CD4-positive, alpha-beta memory T cell (primary cell): ENCODE measurements around the gene TCF23. TPM values are rescaled to one million over a fixed set of nuclear protein-coding genes. Genes with fewer than 3 reads are reported as not detected.

Experiments
- CTCF ChIA-PET: fragments of 350-600 bp; sonication (Branson Sonifier 250); formaldehyde crosslinking; loops from one replicate; lab custom pipeline; 2021; ENCODE audit warnings: inconsistent platforms; ENCODE audit not compliant: partially characterized antibody; lab: Charles Lee
- POLR2A ChIA-PET: fragments of 350-600 bp; sonication (Branson Sonifier 250); formaldehyde crosslinking; loops from one replicate; lab custom pipeline; 2021; ENCODE audit not compliant: partially characterized antibody; lab: Charles Lee
- DNase-seq, 5 donors: peaks; one replicate each; pipeline versions ENCODE4 v3.0.0 to v3.0.0-alpha.2; 2020 to 2022; ENCODE audit warnings: mixed read lengths in 1 of 5
- H3K27ac ChIP-seq: one replicate; pipeline ENCODE4 v1.7.0; 2013; ENCODE audit warnings: low read depth, low read length
- H3K27me3 ChIP-seq: 2 replicates; pipeline ENCODE4 v1.7.0; 2013; ENCODE audit warnings: mild to moderate bottlenecking, low read length, moderate library complexity; ENCODE audit not compliant: insufficient read depth
- H3K36me3 ChIP-seq: 2 replicates; pipeline ENCODE4 v1.7.0; 2013; ENCODE audit warnings: mild to moderate bottlenecking, low read length, moderate library complexity; ENCODE audit not compliant: insufficient read depth
- H3K4me1 ChIP-seq: 2 replicates; pipeline ENCODE4 v1.7.0; 2013; ENCODE audit warnings: mild to moderate bottlenecking, low read length, moderate library complexity; ENCODE audit not compliant: insufficient read depth
- H3K4me3 ChIP-seq, 2 donors: one replicate each; pipeline ENCODE4 v1.7.0; 2013; ENCODE audit warnings: low read length in 2 of 2, mild to moderate bottlenecking in 1 of 2
- H3K9me3 ChIP-seq, 2 donors: one replicate each; pipeline ENCODE4 v1.7.0; 2013; ENCODE audit warnings: low read length in 2 of 2, control low read depth in 1 of 2; ENCODE audit not compliant: control insufficient read depth in 1 of 2
- H3K27ac Mint-ChIP-seq, 7 donors: one replicate each; pipeline ENCODE4 v1.8.0; 2020 to 2021; ENCODE audit warnings: mixed read lengths in 7 of 7, mild to moderate bottlenecking in 6 of 7, inconsistent platforms in 3 of 7, moderate library complexity in 3 of 7
- H3K27me3 Mint-ChIP-seq, 2 donors: one replicate each; pipeline ENCODE4 v1.8.0; 2020 to 2021; ENCODE audit warnings: mixed read lengths in 2 of 2
- H3K36me3 Mint-ChIP-seq, 2 donors: one replicate each; pipeline ENCODE4 v1.8.0; 2020 to 2021; ENCODE audit warnings: mixed read lengths in 2 of 2, inconsistent platforms in 1 of 2, mild to moderate bottlenecking in 1 of 2
- H3K4me1 Mint-ChIP-seq, 4 donors: one replicate each; pipeline ENCODE4 v1.8.0; 2020 to 2021; ENCODE audit warnings: mixed read lengths in 4 of 4, mild to moderate bottlenecking in 1 of 4
- H3K4me3 Mint-ChIP-seq, 8 donors: one replicate each; pipeline ENCODE4 v1.8.0; 2020 to 2021; ENCODE audit warnings: mixed read lengths in 8 of 8, mild to moderate bottlenecking in 7 of 8, moderate library complexity in 6 of 8, inconsistent platforms in 3 of 8
- H3K9me3 Mint-ChIP-seq, 8 donors: one replicate each; pipeline ENCODE4 v1.8.0; 2020 to 2021; ENCODE audit warnings: mixed read lengths in 8 of 8, mild to moderate bottlenecking in 5 of 8, inconsistent platforms in 3 of 8, moderate library complexity in 1 of 8
- intact Hi-C: fragments of 100-400 bp; cut with micrococcal nuclease; formaldehyde crosslinking; loops from one replicate; pipeline ENCODE4 v1.15.1; 2023
- polyA plus RNA-seq, 2 donors: library from polyadenylated mRNA; unstranded; fragments of 300-500 nt; fragmentation: Illumina TruSeq; gene quantifications; one replicate each; pipeline ENCODE4 v1.2.3, GENCODE V29; 2021
- total RNA-seq, 2 experiments: library from RNA; stranded (reverse); gene quantifications; one replicate each; pipeline ENCODE4 v1.2.3, GENCODE V29; 2021

Gene TCF23
- total and polyA plus RNA-seq, 4 experiments from 2014 or later: not detected

- no peaks in the 10 kb centered on the region for H3K4me1 ChIP-seq
- Mint-ChIP-seq H3K4me3 (no peak overlapping the region), H3K36me3 (no peaks in the 10 kb centered on the region), H3K4me1 (no peaks in the 10 kb centered on the region), H3K27ac (peak overlapping the region in 1 of 7 donors; percentile 56), H3K27me3 (peaks cover 0 to 5% of the 10 kb centered on the region in 2 donors), H3K9me3 (no peaks in the 10 kb centered on the region)
- H3K27ac ChIP-seq: no peak overlapping the region
- no peaks in the 10 kb centered on the region for H3K27me3 ChIP-seq
- intact Hi-C loops: no loop called here
- no peaks in the 10 kb centered on the region for H3K9me3 ChIP-seq
- POLR2A ChIA-PET: no interaction called here
- DNase-seq: no peak
- no peak overlapping the region for H3K4me3 ChIP-seq
- no peaks in the 10 kb centered on the region for H3K36me3 ChIP-seq
- CTCF ChIA-PET: interaction anchor here (0.7 to 1.6 kb wide), 2 partner anchors 16 to 31 kb away, joined by 3 to 9 read pairs; partner anchors contain the start of gene ABHD1
Measured at GRCh38 chr2:27154488-27154887, 5.7 kb downstream of the TCF23 start.

- CTCF ChIA-PET: interaction anchor here (0.7 to 1.6 kb wide), 2 partner anchors 15 to 31 kb away, joined by 3 to 9 read pairs; partner anchors contain the start of gene ABHD1
- Mint-ChIP-seq H3K36me3 (no peaks in the 10 kb centered on the region), H3K4me1 (no peaks in the 10 kb centered on the region), H3K27me3 (peaks cover 0 to 6% of the 10 kb centered on the region in 2 donors), H3K4me3 (no peak overlapping the region), H3K9me3 (no peaks in the 10 kb centered on the region), H3K27ac (no peak overlapping the region)
- H3K4me1 ChIP-seq: no peaks in the 10 kb centered on the region
- no peak overlapping the region for H3K4me3 ChIP-seq
- H3K9me3 ChIP-seq: no peaks in the 10 kb centered on the region
- H3K27ac ChIP-seq: no peak overlapping the region
- POLR2A ChIA-PET: no interaction called here
- no peaks in the 10 kb centered on the region for H3K27me3 ChIP-seq
- no peaks in the 10 kb centered on the region for H3K36me3 ChIP-seq
- intact Hi-C loops: no loop called here
- no peak for DNase-seq
Measured at GRCh38 chr2:27155069-27155520, 6.3 kb downstream of the TCF23 start.

GRCh38 chr2:27158468-27158867 is 9.7 kb downstream of the TCF23 start:
- H3K9me3 ChIP-seq: no peaks in the 10 kb centered on the region
- no peak overlapping the region for H3K27ac ChIP-seq
- no peaks in the 10 kb centered on the region for H3K36me3 ChIP-seq
- H3K4me3 ChIP-seq: no peak overlapping the region
- H3K36me3 Mint-ChIP-seq: no peaks in the 10 kb centered on the region
- H3K27ac Mint-ChIP-seq: no peak overlapping the region
- no peaks in the 10 kb centered on the region for H3K9me3 Mint-ChIP-seq
- no peaks in the 10 kb centered on the region for H3K27me3 ChIP-seq
- H3K4me1 Mint-ChIP-seq: no peaks in the 10 kb centered on the region
- H3K27me3 Mint-ChIP-seq: peaks cover 0 to 7% of the 10 kb centered on the region in 2 donors
- H3K4me3 Mint-ChIP-seq: no peak overlapping the region
- CTCF ChIA-PET: interaction anchor here (3.0 kb wide), 1 partner anchor 12 kb away, joined by 13 read pairs; no protein-coding TSS in a partner anchor
- H3K4me1 ChIP-seq: no peaks in the 10 kb centered on the region
- intact Hi-C loops: no loop called here
- DNase-seq: no peak
- POLR2A ChIA-PET: no interaction called here

- ChIA-PET CTCF (interaction anchor here (3.0 kb wide), 1 partner anchor 11 kb away, joined by 13 read pairs; no protein-coding TSS in a partner anchor), POLR2A (no interaction called here)
- Histone ChIP-seq H3K4me3 (no peak overlapping the region), H3K27me3 (no peaks in the 10 kb centered on the region), H3K36me3 (no peaks in the 10 kb centered on the region), H3K9me3 (no peaks in the 10 kb centered on the region), H3K27ac (no peak overlapping the region), H3K4me1 (no peaks in the 10 kb centered on the region)
- Mint-ChIP-seq H3K4me1 (no peaks in the 10 kb centered on the region), H3K27ac (no peak overlapping the region), H3K27me3 (peaks cover 0 to 7% of the 10 kb centered on the region in 2 donors), H3K4me3 (no peak overlapping the region), H3K9me3 (no peaks in the 10 kb centered on the region), H3K36me3 (no peaks in the 10 kb centered on the region)
- intact Hi-C loops: no loop called here
- no peak for DNase-seq
Measured at GRCh38 chr2:27159271-27159670, 10.5 kb downstream of the TCF23 start.

- CTCF ChIA-PET: interaction anchor here (1.3 to 3.0 kb wide), 2 partner anchors 9 to 10 kb away, joined by 3 to 13 read pairs; no protein-coding TSS in a partner anchor
- Mint-ChIP-seq H3K27me3 (peaks cover 0 to 7% of the 10 kb centered on the region in 2 donors), H3K4me3 (no peak overlapping the region), H3K36me3 (no peaks in the 10 kb centered on the region), H3K27ac (no peak overlapping the region), H3K9me3 (no peaks in the 10 kb centered on the region), H3K4me1 (no peaks in the 10 kb centered on the region)
- intact Hi-C loops: no loop called here
- H3K4me1 ChIP-seq: no peaks in the 10 kb centered on the region
- no peaks in the 10 kb centered on the region for H3K36me3 ChIP-seq
- H3K27ac ChIP-seq: no peak overlapping the region
- no peaks in the 10 kb centered on the region for H3K9me3 ChIP-seq
- H3K27me3 ChIP-seq: no peaks in the 10 kb centered on the region
- no peak overlapping the region for H3K4me3 ChIP-seq
- no peak for DNase-seq
- POLR2A ChIA-PET: no interaction called here
Measured at GRCh38 chr2:27160191-27160590, 11.4 kb downstream of the TCF23 start.

GRCh38 chr2:27162151-27163121 is 13.6 kb downstream of the TCF23 start:
- DNase-seq: no peak
- no peak overlapping the region for H3K4me3 ChIP-seq
- intact Hi-C loops: no loop called here
- no peaks in the 10 kb centered on the region for H3K36me3 ChIP-seq
- H3K27ac ChIP-seq: no peak overlapping the region
- H3K27me3 Mint-ChIP-seq: peaks cover 0 to 7% of the 10 kb centered on the region in 2 donors
- peaks cover 0 to 4% (median under 1%) of the 10 kb centered on the region in 4 donors for H3K4me1 Mint-ChIP-seq
- no peaks in the 10 kb centered on the region for H3K4me1 ChIP-seq
- ChIA-PET CTCF (interaction anchor here (0.6 kb wide), 1 partner anchor 74 kb away, joined by 4 read pairs; no protein-coding TSS in a partner anchor), POLR2A (no interaction called here)
- no peaks in the 10 kb centered on the region for H3K27me3 ChIP-seq
- H3K4me3 Mint-ChIP-seq: no peak overlapping the region
- H3K9me3 Mint-ChIP-seq: no peaks in the 10 kb centered on the region
- H3K36me3 Mint-ChIP-seq: no peaks in the 10 kb centered on the region
- no peak overlapping the region for H3K27ac Mint-ChIP-seq
- H3K9me3 ChIP-seq: no peaks in the 10 kb centered on the region
